GM23338 (cell line): Measurements from ENCODE around the gene PDSS2. TPM values are rescaled to one million over a fixed set of nuclear protein-coding genes. Genes with fewer than 3 reads are reported as not detected.

Experiments
- ATAC-seq: fragments of 200-7000 bp; cut with Tn5 transposase; 3 replicates; pipeline ENCODE4 v1.9.1; 2020
- DNase-seq: peaks from one replicate; pipeline ENCODE4 v3.0.0-alpha.2; 2015; ENCODE audit warnings: low spot score
- H2AFZ ChIP-seq: fragments of 200-600 bp; sonication (generic); 2 replicates; pipeline ENCODE4 v1.8.0; 2016; ENCODE audit warnings: antibody characterized with exemption, mild to moderate bottlenecking, moderate library complexity
- H3F3A ChIP-seq: fragments of 200-600 bp; sonication (generic); replicated peaks from 2 replicates; pipeline ENCODE4 v1.8.0; 2017; ENCODE audit warnings: antibody characterized with exemption, mixed run types, low read depth
- H3K27ac ChIP-seq: fragments of 200-600 bp; sonication (generic); 2 replicates; pipeline ENCODE4 v1.6.1; 2016; ENCODE audit warnings: low read depth
- H3K27me3 ChIP-seq: fragments of 200-600 bp; sonication (generic); 2 replicates; pipeline ENCODE4 v1.8.0; 2016; ENCODE audit warnings: mild to moderate bottlenecking, mixed run types, moderate library complexity; ENCODE audit not compliant: insufficient read depth
- H3K36me3 ChIP-seq: fragments of 200-600 bp; sonication (generic); 2 replicates; pipeline ENCODE4 v1.8.0; 2016; ENCODE audit warnings: mild to moderate bottlenecking; ENCODE audit not compliant: insufficient read depth
- H3K4me1 ChIP-seq: fragments of 200-600 bp; sonication (generic); 2 replicates; pipeline ENCODE4 v1.8.0; 2016; ENCODE audit warnings: mild to moderate bottlenecking, moderate library complexity; ENCODE audit not compliant: insufficient read depth
- H3K4me2 ChIP-seq: fragments of 200-600 bp; sonication (generic); 2 replicates; pipeline ENCODE4 v1.7.1; 2017; ENCODE audit warnings: mixed run types
- H3K4me3 ChIP-seq: fragments of 200-600 bp; sonication (generic); 2 replicates; pipeline ENCODE4 v1.6.1; 2016; ENCODE audit warnings: mixed run types
- H3K79me2 ChIP-seq: fragments of 200-600 bp; sonication (generic); replicated peaks from 2 replicates; pipeline ENCODE4 v1.8.0; 2017; ENCODE audit warnings: mild to moderate bottlenecking; ENCODE audit not compliant: insufficient read depth
- H3K9me2 ChIP-seq: fragments of 200-600 bp; sonication (generic); 2 replicates; pipeline ENCODE4 v1.8.0; 2017; ENCODE audit not compliant: insufficient read depth
- H4K20me1 ChIP-seq: fragments of 200-600 bp; sonication (generic); replicated peaks from 2 replicates; pipeline ENCODE4 v1.8.0; 2017; ENCODE audit warnings: mild to moderate bottlenecking; ENCODE audit not compliant: insufficient read depth
- H3K27ac Mint-ChIP-seq: 2 replicates; pipeline ENCODE4 v1.8.0; 2020; ENCODE audit warnings: inconsistent platforms, mild to moderate bottlenecking, moderate library complexity, mixed read lengths
- H3K27me3 Mint-ChIP-seq: 3 replicates; pipeline ENCODE4 v1.8.0; 2022; ENCODE audit warnings: low read depth, mild to moderate bottlenecking, moderate library complexity, mixed read lengths, inconsistent platforms; ENCODE audit not compliant: insufficient read depth, poor library complexity
- H3K36me3 Mint-ChIP-seq: 3 replicates; pipeline ENCODE4 v1.8.0; 2021; ENCODE audit warnings: low read depth, mild to moderate bottlenecking, inconsistent platforms, moderate library complexity, mixed read lengths
- H3K4me1 Mint-ChIP-seq: 3 replicates; pipeline ENCODE4 v1.8.0; 2020; ENCODE audit warnings: mild to moderate bottlenecking, inconsistent platforms, mixed read lengths
- H3K4me3 Mint-ChIP-seq: 3 replicates; pipeline ENCODE4 v1.8.0; 2021; ENCODE audit warnings: moderate library complexity, mild to moderate bottlenecking, inconsistent platforms, mixed read lengths
- H3K9me3 Mint-ChIP-seq: 3 replicates; pipeline ENCODE4 v1.8.0; 2020; ENCODE audit warnings: moderate library complexity, mild to moderate bottlenecking, inconsistent platforms, mixed read lengths
- CREB1 ChIP-seq: fragments of 250-450 bp; sonication (Bioruptor Pico); IDR thresholded peaks from 2 replicates; pipeline ENCODE4 v1.5.0; 2020; ENCODE audit warnings: low read depth, mild to moderate bottlenecking, moderate library complexity
- CTCF ChIP-seq, 2 experiments: fragments of 200-600 bp in 1 of 2; sonication (generic) in 1 of 2; conservative IDR thresholded peaks; 2 replicates each; pipeline versions ENCODE4 v1.5.1 to v1.6.1; 2016 to 2017; ENCODE audit warnings: antibody characterized with exemption in 2 of 2, low read depth in 2 of 2, mild to moderate bottlenecking in 2 of 2, moderate library complexity in 1 of 2
- ETS1 ChIP-seq: IDR thresholded peaks from 2 replicates; pipeline ENCODE4 v1.6.1; 2016; ENCODE audit warnings: antibody characterized with exemption
- EZH2 ChIP-seq: fragments of 200-600 bp; sonication (generic); IDR thresholded peaks from one replicate; pipeline ENCODE4 v1.8.0; 2017; ENCODE audit warnings: antibody characterized with exemption, mild to moderate bottlenecking, low read depth; ENCODE audit not compliant: unreplicated experiment
- EZH2phosphoT487 ChIP-seq: fragments of 200-600 bp; sonication (generic); IDR thresholded peaks from one replicate; pipeline ENCODE4 v1.8.1; 2018; ENCODE audit warnings: antibody characterized with exemption; ENCODE audit not compliant: unreplicated experiment
- JUNB ChIP-seq: IDR thresholded peaks from one replicate; pipeline ENCODE4 v1.6.1; 2016; ENCODE audit warnings: antibody characterized with exemption; ENCODE audit not compliant: unreplicated experiment
- NANOG ChIP-seq: IDR thresholded peaks from 2 replicates; pipeline ENCODE4 v1.6.1; 2016; ENCODE audit warnings: antibody characterized with exemption, borderline replicate concordance
- POLR2AphosphoS5 ChIP-seq: IDR thresholded peaks from 2 replicates; pipeline ENCODE4 v1.6.1; 2016; ENCODE audit warnings: antibody characterized with exemption, low read depth
- REST ChIP-seq: IDR thresholded peaks from one replicate; pipeline ENCODE4 v1.6.1; 2018; ENCODE audit warnings: antibody characterized with exemption; ENCODE audit not compliant: unreplicated experiment
- STAT1 ChIP-seq: IDR thresholded peaks from one replicate; pipeline ENCODE4 v1.6.1; 2016; ENCODE audit warnings: antibody characterized with exemption; ENCODE audit not compliant: unreplicated experiment
- ZNF114 ChIP-seq: fragments of 250-450 bp; sonication (Bioruptor Pico); IDR thresholded peaks from 2 replicates; pipeline ENCODE4 v1.5.0; 2020; ENCODE audit warnings: mild to moderate bottlenecking, moderate library complexity
- ZNF331 ChIP-seq: fragments of 250-450 bp; sonication (Bioruptor Pico); IDR thresholded peaks from 2 replicates; pipeline ENCODE4 v1.5.0; 2020; ENCODE audit warnings: low read depth, mild to moderate bottlenecking, moderate library complexity
- polyA plus RNA-seq: library from polyadenylated mRNA; unstranded; fragments of >200 nt; fragmentation: Nextera tagmentation; extraction: Ambion mirVana; gene quantifications from 2 replicates; pipeline ENCODE4 v1.2.1, GENCODE V29; 2016
- total RNA-seq: library from RNA; depleted of rRNA; stranded (reverse); fragments of >200 nt; shearing (Covaris generic); gene quantifications from 2 replicates; pipeline ENCODE4 v1.2.3, GENCODE V29; 2014

Gene PDSS2
- total and polyA plus RNA-seq, 2 experiments from 2014 or later = 7.3 to 16.7 TPM

GRCh38 chr6:107122748-107123147 lies 336.6 kb downstream of the PDSS2 start:
- H3K27ac ChIP-seq = no peak overlapping the region
- no peak for TF ChIP-seq CREB1
- TF ChIP-seq EZH2 = no peak
- no peak for TF ChIP-seq REST
- no peak for TF ChIP-seq NANOG
- no peak for TF ChIP-seq ZNF331
- TF ChIP-seq ZNF114 (CRISPR knock-in tag) = no peak
- no peak for TF ChIP-seq POLR2AphosphoS5
- no peak overlapping the region for H3K4me2 ChIP-seq
- H3K4me3 ChIP-seq = no peak overlapping the region
- no peaks in the 10 kb centered on the region for H4K20me1 ChIP-seq
- Mint-ChIP-seq H3K9me3 (no peaks in the 10 kb centered on the region), H3K4me3 (no peak overlapping the region), H3K4me1 (peaks cover 34% of the 10 kb centered on the region), H3K27ac (no peak overlapping the region), H3K36me3 (no peaks in the 10 kb centered on the region), H3K27me3 (peaks cover 3% of the 10 kb centered on the region)
- DNase-seq (no peak), ATAC-seq (no peak)
- peaks cover 12% of the 10 kb centered on the region for H3K4me1 ChIP-seq
- H3K9me2 ChIP-seq = no peaks in the 10 kb centered on the region
- H3F3A ChIP-seq = 0 out of 2 replicates have a peak, but pooled peaks cover 5% of the 10 kb centered on the region
- no peak overlapping the region for H2AFZ ChIP-seq
- H3K27me3 ChIP-seq = no peaks in the 10 kb centered on the region
- H3K36me3 ChIP-seq = no peaks in the 10 kb centered on the region
- H3K79me2 ChIP-seq = no peaks in the 10 kb centered on the region

GRCh38 chr6:107121964-107122495 lies 337.3 kb downstream of the PDSS2 start:
- Mint-ChIP-seq H3K4me1 (peaks cover 37% of the 10 kb centered on the region), H3K27me3 (peaks cover 3% of the 10 kb centered on the region), H3K4me3 (no peak overlapping the region), H3K36me3 (no peaks in the 10 kb centered on the region), H3K27ac (no peak overlapping the region), H3K9me3 (no peaks in the 10 kb centered on the region)
- Histone ChIP-seq H2AFZ (no peak overlapping the region), H3K79me2 (no peaks in the 10 kb centered on the region), H3K36me3 (no peaks in the 10 kb centered on the region), H4K20me1 (no peaks in the 10 kb centered on the region), H3K27me3 (no peaks in the 10 kb centered on the region), H3F3A (0 out of 2 replicates have a peak, but pooled peaks cover 5% of the 10 kb centered on the region), H3K27ac (no peak overlapping the region), H3K4me3 (no peak overlapping the region), H3K4me1 (peaks cover 16% of the 10 kb centered on the region), H3K4me2 (no peak overlapping the region), H3K9me2 (no peaks in the 10 kb centered on the region)
- no peak for DNase-seq
- ATAC-seq = no peak
- TF ChIP-seq EZH2 = no peak
- TF ChIP-seq REST = no peak
- no peak for TF ChIP-seq EZH2phosphoT487
- no peak for TF ChIP-seq POLR2AphosphoS5
- TF ChIP-seq CREB1 = no peak
- no peak for TF ChIP-seq STAT1
- TF ChIP-seq ETS1 = no peak
- no peak for TF ChIP-seq NANOG
- no peak for TF ChIP-seq JUNB
- TF ChIP-seq ZNF331 = no peak
- TF ChIP-seq CTCF (conservative IDR thresholded peaks at IDR 0.05; ENCODE audit: low read depth in 2 of 2) = no peak
